DMS153 treated with DMSO at 0.1 percent for 48 hours (cell line): ENCODE data around the gene LPAR1.

Experiments used
- DNase-seq: peaks from one replicate; lab custom pipeline; 2025; ENCODE audit not compliant: unreplicated experiment; lab: John Stamatoyannopoulos, UW

Gene LPAR1

DNA sequence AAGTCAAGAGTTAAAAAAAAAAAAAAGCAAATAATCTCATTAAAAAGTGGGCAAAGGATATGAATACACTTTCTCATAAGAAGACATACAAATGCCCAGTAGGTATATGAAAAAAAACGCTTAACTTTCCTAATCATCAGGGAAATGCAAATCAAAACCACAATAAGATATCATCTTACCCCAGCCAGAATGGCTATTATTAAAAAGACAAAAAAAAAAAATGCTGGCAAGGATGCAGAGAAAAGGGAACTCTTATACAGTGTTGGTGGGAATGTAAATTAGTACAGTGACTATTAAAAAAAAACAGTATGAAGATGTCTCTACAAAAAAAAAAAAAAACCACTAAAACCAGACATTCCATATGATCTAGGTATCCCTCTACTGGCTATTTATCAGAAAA is 79.4 kb downstream of the LPAR1 start:
- no peak for DNase-seq

DNA sequence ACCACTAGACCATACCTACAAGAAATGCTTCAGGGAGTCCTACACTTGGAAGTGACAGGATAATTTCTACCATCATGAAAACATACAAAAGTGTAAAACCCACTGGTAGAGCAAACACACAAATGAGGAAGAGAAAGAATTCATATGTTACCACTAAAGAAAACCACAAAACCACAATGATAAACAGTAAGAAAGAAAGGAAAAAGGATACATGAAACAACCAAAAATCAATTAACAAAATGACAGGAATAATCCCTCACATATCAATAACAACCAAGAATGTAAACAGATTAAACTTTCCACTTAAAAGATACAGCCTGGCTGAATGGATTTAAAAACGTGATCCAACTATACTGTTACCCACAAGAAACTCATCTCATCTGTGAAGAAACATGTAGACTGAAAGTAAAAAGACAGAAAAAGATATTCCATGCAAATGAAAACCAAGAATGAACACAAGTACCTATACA is 83.4 kb downstream of the LPAR1 start:
- no peak for DNase-seq

DNA sequence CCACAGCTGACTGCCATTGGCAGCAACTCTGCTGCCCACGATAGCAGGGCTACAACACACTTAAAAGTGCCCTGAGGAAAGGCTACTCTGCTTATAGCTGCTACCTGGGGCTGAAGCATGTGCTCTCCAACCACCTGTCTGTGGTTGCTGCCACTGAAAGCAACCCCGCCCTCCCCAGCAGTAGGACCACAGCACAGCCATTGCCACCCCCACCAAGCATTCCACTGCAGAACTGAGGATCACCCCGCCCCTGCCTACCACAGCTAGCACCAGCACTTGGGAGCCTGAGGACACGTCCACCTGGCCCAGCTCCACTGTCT is 85.8 kb downstream of the LPAR1 start:
- DNase-seq, result no peak

DNA sequence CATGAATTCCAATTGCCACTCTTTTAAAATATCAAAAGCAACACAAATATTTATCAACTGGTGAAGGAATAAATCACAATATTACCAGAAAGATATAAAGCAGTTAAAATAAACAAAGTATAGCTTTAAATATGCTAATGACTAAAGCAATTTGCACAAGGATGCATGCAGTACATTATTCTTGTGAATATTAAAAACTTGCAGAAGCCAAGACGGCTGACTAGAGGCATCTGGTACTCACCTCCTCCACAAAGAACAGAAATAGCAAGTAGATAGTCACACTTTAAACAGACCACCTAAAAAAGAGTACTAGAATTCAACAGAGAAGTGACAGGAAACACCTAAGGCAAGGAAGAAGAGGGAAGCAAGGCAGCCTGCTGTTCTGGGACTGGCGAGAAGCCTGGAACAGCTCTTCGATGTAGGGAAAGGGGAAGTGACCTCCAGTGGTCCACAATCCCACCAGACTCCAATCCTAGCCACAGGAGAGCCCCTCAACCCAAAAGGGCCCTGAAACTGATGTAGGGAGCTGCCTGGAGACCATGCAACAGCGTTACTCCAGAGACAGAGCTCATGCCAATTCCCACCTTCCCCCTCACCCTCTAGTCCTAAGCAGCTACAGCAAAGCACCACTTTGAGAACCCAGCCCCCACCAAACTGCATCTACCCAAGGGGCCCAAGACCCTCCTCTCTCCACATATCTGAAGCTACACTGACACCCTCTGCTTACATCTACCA is 86.3 kb downstream of the LPAR1 start:
- DNase-seq, result no peak

DNA sequence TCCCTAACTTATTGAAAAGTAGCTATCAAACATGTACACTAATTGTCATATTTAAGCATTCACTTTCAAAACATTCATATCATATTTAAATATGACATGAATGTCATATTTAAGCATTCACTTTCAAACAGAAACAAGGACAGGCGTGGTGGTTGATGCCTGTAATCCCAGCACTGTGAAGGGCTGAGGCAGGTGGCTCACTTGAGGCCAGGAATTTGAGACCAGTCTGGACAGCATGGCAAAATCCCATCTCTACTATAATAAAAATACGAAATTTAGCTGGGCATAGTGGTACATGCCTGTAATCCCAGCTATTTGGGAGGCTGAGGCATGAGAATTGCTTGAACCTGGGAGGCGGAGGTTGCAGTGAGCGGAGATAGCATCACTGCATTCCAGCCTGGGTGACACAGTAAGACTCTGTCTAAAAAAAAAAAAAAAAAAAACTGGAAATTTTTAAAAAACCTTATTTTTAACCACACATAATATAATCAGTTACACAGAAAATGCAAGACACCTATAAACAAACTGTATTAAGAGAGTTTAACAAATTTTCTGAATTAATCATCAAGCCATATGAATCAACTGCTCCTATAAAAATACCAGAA is 88.1 kb downstream of the LPAR1 start:
- no peak for DNase-seq

DNA sequence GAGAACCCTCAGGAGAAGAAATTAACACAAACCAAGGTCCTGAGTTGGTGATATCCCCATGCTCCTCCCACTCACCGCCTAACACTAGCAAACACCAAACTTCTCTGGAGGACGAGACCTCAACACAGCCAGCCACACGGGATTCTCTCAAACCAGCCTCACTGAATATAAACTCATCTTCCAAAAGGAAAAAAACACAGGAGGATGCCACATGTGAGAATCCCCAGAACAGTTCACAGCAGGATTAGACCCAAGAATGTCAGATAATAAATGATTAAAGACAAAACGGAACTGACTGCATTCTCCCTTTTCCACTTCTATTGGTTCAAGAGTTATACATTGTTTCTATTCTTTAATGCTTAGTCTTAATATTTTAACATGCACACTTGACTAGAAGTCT is 89.2 kb downstream of the LPAR1 start:
- no peak for DNase-seq

DNA sequence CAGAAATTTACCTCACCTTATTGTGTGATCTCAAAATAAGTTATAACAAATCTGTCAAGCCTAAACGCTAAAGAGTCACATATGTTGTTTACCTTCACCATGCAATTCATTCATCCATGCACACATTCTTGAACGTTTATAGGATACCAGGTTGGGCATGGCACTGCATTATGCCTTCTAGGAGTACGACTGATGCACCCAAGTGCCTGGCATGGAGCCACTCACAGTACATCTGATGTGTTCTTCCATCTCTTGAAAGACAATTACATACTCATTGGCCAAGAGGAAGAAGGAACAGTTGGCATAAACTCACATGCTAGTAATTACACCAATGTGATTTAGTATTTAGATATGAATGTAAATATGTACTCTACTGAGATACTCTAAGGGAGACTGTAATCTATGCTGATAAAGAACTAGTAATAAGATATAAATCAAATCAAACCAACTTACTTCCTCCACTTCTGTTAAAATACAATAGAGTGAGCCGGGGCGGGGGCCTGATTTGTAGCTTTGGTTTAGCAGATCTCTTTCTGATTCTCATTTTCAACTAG is 90.7 kb downstream of the LPAR1 start:
- no peak for DNase-seq

DNA sequence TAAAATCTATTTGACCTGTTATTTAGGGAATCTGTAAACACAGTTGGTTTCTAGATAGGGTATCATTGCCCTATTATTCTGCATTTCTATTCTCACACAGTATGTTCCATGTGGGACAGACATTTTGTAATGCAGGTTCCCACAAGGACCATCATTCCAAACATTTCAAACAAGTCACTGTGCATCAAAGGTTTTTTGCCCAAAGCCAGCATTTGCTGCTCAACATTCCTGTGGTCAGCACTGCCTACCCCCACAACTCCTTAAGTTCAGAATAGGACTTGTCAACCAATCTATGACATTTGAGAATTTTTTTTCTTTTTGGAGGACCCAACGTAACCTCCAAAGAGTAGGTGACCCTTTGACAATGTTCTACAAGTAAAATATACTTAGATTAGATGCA is 95.7 kb downstream of the LPAR1 start:
- no peak for DNase-seq

DNA sequence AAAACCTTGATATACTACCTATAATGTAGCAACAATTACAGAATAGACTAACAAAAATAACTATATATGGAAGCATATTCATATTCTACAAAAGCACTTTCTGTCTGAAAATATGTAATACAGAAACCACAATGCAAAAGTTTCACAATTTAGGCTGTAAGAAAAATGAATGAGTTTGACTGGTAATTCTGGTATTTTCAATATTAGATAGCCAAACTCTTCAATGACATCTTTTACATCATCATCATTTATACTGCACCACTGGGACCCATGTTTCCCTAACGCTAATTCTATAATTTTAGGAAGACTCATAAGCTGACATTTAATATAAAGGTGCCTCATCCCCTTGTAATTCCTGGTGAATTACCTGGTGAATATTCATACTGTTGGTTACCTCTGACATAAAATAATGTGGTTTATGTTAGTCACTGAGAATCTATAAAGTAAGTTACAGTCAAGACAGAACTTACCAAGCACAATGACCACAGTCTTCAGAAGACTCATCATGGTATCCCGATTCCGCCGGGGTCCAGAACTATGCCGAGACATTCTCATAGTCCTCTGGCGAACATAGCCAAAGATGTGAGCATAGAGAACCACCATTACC is 97.2 kb downstream of the LPAR1 start:
- no peak for DNase-seq

DNA sequence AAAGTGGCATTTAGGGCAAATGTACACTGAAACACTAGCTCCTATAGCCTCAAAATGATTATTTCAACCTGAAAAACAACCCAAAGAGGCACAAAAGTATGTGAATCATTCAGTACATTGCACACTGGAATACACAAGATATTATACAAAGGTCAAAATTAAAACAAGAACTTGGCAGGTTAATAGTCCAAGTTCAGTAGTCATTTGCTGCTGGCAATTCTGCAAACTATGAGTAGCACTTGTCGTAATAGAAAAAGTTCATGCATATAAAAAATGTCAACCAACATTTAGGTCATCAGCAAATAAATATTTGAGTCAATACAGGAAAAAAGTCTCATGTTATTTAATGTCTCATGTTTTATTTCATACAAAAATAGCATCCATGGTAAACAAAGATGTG is 98.7 kb downstream of the LPAR1 start:
- DNase-seq, result no peak

DNA sequence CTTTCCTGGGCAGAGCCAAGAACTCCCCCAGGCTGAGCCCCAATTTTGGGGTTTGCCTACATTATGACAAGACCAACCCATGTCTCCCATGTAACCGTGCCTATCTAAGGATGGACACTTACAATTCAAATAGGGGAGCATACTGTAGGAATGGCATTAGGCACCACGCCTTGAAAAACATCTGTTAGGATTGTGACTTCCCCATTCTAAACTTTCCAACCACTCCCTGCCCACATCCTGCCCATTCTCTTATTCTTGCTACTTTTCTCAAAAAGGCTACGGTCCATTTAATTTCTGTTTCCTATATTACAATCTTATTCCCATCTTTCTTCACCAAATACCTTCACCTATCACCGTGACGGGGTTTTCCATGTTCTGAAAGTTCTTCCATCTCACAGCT is 99.2 kb downstream of the LPAR1 start:
- DNase-seq, result no peak

DNA sequence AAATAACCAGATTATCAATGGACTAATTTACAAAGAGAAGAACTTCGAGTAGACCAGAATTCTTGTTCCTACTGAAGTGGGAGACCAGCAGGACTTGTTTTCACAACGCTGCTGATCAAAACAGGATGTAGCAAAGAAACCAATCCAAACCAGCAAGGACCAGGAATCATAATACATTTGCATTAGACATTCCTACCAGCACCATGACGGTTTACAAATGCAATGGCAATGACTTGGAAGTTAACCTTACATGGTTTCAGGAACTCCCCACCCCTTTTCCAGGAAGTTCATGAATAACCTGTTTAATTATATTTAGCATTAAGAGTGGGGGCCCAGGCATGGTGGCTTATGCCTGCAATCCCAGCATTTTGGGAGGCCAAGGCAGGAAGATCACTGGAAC is 100.0 kb downstream of the LPAR1 start:
- no peak for DNase-seq

DNA sequence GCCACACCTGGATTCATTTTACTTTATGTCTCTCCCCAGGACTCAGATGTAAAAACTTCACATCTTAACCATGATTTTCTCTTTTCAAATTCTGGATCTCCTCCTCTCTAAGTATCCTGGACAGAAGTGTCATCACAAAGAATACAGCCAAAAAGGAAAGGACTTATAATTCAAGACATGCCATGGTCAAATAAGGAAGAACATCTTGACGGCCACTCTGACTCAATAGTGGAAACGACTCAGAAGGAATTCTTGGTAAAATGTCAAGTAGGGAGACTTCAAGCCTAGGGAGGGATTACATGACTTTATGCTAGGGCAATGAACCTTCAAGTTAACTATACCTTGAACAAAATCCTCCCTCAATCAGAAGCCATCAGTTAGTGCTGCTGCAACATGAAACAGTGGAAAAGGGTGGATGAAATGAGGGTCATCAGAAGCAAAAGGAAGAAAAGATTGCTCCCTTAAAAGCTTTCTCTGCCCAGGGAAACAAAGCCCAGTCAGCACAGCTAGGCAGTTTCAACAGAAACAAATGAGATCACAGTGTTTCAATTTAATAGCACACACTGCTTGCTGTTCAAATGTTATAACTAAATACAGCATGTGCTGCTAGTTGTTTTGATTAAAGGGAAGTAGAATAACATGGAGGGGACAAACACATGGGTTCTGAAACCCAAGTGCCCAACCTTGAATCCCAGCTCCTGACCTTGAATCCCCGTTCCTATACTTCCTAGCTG is 101.4 kb downstream of the LPAR1 start:
- DNase-seq, result no peak

DNA sequence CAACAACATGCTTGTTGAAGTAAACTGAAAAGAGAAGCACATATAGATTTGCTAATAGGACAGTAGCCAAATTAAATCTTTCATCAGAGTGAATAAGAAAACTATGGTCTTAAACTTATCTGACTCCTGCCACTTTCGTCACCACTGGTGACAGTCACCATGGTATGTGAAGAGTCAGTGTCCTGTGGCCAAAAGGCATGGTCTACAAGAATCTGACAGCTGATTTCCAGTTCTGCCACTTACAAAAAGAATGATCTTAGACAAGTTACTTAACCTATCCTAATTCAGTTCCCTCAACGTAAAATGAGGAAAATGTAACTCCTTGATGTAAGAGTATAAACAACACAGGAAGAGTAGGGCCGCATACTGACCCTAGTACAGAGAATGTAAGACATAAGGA is 102.0 kb downstream of the LPAR1 start:
- no peak for DNase-seq

DNA sequence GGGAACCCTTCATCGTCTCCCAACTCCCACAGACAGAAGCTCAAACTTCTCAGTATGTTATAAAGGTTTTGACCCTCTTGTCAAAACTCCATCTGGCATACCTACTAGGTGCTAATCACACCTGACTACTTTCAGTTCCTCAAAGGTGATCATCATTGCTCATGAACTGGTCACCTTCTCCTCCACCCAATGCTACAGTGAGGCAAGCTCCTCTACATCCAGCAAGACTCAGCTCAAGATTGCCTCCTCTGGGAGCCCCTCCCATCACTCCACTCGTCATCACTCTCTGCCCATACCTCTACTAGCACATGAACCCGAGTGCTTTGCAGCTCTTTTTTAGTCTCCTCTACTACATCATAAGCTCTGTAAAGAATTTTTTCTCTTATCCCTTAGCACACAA is 102.4 kb downstream of the LPAR1 start:
- no peak for DNase-seq

DNA sequence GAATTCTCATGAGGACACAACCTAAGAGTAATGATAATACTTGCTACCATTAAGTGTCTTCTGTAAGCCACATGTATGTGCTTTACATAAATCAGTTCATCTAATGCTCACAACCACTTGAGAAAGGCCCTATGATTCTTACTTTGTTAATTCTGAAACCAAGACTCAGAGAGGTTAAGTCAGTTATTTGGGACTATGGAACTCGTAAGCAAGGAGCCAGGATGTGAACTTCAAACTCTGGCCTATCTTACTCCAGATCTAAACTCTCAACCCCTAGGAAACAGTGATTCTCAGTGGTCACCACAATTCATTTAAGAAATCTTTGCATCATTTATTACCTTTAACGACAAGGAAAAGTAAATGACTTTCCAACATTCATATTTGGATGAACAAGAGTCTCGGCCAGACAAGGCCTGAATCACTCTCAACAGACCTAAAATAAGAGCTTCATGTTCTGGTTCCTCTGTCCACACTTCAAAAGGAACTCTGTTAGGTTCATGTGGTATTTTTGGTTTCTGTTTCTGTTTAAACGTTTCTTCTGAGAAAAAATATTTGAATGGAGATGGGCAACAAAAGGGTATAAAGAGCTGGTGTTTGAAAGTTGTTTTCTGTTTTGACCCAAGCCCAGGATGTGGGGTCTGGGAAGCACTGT is 104.8 kb downstream of the LPAR1 start:
- DNase-seq, result no peak

DNA sequence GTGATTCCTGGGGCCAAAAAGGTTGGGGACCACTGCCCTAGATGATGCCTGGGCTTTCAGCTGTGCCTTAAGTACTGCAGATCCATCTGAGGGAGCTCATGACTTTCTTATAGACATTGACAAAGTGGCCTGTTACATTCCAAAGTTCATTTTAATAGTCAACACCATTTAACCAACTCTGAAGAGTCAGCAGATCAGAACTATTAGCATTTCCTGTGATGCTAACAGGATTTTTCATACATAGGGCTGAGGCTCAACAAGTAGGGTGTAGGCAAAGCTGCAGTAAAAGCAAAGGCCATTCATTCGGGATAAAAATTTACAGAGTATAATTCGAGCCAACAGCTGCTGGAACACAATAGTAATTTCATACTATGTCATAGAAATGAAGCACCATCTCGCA is 105.4 kb downstream of the LPAR1 start:
- DNase-seq, result no peak

DNA sequence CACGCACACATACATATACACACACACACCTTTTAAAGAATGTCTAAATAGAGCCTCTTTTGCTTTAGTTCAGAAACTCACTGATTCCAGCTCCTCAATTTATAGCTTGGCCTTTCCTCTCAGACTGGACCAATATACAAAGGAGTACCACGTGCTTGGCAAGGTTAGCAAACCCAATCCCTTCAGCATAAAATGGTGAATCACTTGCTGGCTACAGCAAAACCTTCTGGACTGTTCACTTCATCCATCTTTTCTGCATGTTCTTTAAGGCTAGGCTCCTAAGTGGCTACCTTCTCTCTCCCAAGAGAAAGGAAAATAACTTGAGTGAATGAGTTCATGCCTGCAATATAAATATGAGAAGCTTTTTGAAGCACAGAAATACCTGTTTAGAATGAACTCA is 109.7 kb downstream of the LPAR1 start:
- no peak for DNase-seq

DNA sequence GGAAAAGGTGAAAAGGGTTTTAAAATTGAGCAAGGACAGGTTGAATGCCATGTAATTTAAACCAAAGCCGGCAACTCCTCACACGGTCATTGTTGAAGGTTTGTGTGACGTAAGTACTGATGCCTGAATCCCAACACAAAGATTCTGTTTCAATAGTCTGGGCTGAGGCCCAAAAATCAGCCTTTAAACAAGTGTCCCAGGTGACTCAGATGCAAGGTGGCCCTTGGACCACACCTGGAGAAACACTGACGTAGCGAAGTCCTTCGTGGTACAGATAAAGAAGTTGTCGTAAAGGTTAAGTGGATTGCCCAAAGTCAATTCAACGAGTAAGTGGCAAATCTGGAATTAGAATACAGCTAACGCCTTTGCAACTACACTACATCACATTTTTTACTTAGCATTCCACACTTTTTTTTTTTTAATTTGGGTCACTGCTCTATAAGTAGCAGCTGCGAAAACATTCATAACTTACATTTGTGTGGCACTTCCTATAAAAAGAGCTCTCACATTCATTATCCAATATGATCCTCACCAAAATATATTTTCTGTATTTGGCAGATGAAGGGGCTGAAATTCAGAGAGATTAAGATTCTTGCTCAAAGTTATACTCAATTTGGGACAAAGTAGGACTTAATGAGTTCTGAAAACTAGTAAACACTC is 111.3 kb downstream of the LPAR1 start:
- no peak for DNase-seq

DNA sequence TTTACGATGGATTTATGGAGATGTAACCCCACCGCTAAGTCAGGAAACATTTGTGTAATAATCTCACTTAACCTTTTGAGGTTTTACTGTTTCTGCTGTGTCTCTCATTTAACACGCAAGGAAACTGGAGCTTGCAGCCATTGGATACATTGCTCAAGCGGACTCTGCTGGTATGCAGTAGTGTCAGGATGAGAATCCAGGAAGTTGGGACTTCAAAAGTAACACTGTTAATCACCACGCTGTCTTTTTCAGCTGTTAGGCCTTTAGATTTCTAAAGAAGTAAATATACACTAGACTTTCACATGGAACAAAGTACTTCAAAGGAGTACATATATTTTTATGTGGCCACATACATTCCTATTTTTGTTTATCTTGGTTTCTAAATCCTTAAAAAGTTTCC is 114.7 kb downstream of the LPAR1 start:
- DNase-seq, result no peak

DNA sequence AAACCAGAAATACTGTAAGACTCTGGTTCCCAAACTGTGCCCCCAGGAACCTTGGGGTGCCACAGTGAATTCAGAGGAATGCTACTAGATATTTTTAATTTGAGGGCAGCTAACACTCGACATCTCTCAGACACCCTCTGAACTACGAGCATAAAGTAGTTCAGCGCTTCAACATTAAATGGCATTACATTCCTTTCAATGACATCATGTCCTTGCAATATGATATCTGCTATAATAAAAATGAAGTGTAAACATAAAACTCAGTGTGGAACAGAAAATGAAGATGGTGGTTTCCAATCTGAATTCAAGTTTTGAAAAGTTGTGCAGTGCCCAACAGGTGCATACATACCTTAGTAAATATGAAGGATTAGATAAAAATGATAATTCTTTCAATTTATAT is 116.1 kb downstream of the LPAR1 start:
- no peak for DNase-seq
